HL-60 (cell line): ENCODE results near the gene TNP2.

Source experiments
- GABPA ChIP-seq: IDR thresholded peaks from 2 replicates; pipeline ENCODE4 v1.6.1; 2012; ENCODE audit warnings: low read depth
- POLR2AphosphoS5 ChIP-seq: IDR thresholded peaks from 2 replicates; pipeline ENCODE4 v1.6.1; 2012; ENCODE audit warnings: low read depth
- SPI1 ChIP-seq: IDR thresholded peaks from 2 replicates; pipeline ENCODE4 v1.6.1; 2012; ENCODE audit warnings: low read depth, mild to moderate bottlenecking, borderline replicate concordance
- TF ChIP-seq, protein P1 (sequence below): IDR thresholded peaks from one replicate; pipeline ENCODE4 v1.5.1; 2011; ENCODE audit warnings: low read length, control low read depth, inconsistent platforms; ENCODE audit not compliant: insufficient read depth
- TF ChIP-seq, protein P2 (sequence below): IDR thresholded peaks from 2 replicates; pipeline ENCODE4 v1.6.1; 2012; ENCODE audit warnings: low read depth; ENCODE audit not compliant: insufficient replicate concordance

DNA sequence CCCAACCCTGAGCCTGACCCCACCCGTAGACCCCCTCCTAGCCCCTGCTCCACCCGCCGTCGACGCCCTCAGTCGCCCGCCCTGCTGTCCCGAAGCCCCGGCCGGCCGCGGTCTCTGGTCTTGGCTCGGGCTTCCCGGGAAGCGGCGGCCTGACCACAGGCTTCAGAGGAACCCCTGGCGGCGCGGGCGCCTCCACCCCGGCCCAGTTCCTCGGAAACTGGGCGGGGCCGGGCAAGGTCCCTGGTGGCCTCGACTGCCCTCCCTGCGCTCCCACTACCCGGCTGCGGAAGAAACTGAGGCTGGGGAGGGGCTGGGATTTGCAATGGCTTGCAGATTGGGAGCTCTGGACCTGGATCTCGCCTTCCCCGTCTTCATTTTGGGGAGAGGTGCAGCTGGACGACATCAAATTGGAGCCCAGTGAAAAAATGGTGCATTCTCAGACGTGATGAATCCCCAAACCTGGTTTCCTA lies 12.4 kb downstream of the TNP2 start:
- TF ChIP-seq, protein P1, sequence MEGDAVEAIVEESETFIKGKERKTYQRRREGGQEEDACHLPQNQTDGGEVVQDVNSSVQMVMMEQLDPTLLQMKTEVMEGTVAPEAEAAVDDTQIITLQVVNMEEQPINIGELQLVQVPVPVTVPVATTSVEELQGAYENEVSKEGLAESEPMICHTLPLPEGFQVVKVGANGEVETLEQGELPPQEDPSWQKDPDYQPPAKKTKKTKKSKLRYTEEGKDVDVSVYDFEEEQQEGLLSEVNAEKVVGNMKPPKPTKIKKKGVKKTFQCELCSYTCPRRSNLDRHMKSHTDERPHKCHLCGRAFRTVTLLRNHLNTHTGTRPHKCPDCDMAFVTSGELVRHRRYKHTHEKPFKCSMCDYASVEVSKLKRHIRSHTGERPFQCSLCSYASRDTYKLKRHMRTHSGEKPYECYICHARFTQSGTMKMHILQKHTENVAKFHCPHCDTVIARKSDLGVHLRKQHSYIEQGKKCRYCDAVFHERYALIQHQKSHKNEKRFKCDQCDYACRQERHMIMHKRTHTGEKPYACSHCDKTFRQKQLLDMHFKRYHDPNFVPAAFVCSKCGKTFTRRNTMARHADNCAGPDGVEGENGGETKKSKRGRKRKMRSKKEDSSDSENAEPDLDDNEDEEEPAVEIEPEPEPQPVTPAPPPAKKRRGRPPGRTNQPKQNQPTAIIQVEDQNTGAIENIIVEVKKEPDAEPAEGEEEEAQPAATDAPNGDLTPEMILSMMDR: no peak
- TF ChIP-seq POLR2AphosphoS5: no peak
- no peak for TF ChIP-seq GABPA
- TF ChIP-seq, protein P2, sequence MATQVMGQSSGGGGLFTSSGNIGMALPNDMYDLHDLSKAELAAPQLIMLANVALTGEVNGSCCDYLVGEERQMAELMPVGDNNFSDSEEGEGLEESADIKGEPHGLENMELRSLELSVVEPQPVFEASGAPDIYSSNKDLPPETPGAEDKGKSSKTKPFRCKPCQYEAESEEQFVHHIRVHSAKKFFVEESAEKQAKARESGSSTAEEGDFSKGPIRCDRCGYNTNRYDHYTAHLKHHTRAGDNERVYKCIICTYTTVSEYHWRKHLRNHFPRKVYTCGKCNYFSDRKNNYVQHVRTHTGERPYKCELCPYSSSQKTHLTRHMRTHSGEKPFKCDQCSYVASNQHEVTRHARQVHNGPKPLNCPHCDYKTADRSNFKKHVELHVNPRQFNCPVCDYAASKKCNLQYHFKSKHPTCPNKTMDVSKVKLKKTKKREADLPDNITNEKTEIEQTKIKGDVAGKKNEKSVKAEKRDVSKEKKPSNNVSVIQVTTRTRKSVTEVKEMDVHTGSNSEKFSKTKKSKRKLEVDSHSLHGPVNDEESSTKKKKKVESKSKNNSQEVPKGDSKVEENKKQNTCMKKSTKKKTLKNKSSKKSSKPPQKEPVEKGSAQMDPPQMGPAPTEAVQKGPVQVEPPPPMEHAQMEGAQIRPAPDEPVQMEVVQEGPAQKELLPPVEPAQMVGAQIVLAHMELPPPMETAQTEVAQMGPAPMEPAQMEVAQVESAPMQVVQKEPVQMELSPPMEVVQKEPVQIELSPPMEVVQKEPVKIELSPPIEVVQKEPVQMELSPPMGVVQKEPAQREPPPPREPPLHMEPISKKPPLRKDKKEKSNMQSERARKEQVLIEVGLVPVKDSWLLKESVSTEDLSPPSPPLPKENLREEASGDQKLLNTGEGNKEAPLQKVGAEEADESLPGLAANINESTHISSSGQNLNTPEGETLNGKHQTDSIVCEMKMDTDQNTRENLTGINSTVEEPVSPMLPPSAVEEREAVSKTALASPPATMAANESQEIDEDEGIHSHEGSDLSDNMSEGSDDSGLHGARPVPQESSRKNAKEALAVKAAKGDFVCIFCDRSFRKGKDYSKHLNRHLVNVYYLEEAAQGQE: no peak
- no peak for TF ChIP-seq SPI1
